Testis (tissue), 2 donors: ENCODE data around the gene KMT5C.

Experiments
- POLR2A ChIP-seq: fragments of 450-650 bp; IDR thresholded peaks from one replicate; pipeline ENCODE4 v1.6.1; 2017; ENCODE audit warnings: antibody characterized with exemption, mild to moderate bottlenecking, moderate library complexity
- TF ChIP-seq, protein P1 (sequence below), 3 experiments: fragments of 450-650 bp in 2 of 3; fragments of 200-600 bp in 1 of 3; sonication (generic) in 1 of 3; IDR thresholded peaks; one replicate each; pipeline ENCODE4 v1.5.1; 2016 to 2019; ENCODE audit warnings: antibody characterized with exemption in 3 of 3, mild to moderate bottlenecking in 2 of 3, moderate library complexity in 1 of 3

DNA sequence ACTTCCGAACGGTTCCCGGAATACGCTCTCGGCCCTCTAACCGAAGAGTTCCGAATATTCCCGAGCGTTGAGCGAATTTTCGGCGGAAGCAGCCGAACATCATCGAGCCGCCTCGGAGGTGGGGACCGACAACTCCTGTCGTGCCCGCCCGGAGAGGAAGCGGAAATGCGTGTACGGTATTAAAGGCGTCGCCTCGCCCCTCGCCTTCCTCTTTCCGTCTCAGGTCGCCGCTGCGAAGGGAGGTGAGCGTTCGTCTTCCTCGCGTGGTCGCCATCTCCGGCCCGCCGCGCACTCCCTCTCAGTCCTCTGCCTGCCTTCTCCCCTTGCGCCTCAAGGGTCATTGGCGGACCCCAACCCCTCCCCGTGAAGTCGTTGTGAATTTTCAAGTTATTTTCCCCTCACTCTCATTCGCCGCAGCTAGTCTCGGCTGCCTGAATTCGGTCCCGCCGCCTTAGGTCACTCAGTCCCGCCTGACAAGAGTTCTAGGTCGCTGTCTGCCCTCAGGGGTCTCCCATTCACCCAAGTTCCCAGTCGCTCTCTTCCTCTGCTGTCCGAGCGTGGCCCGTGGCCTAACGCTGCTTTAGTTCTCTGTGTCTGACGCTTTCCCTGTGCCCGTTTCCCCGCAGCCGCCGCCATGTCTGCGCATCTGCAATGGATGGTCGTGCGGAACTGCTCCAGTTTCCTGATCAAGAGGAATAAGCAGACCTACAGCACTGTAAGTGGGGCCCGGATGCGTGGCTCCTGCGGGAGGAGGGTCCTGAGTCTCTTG, 46.2 kb downstream of the KMT5C start, which contains the start of gene RPL28:
- TF ChIP-seq, protein P1, sequence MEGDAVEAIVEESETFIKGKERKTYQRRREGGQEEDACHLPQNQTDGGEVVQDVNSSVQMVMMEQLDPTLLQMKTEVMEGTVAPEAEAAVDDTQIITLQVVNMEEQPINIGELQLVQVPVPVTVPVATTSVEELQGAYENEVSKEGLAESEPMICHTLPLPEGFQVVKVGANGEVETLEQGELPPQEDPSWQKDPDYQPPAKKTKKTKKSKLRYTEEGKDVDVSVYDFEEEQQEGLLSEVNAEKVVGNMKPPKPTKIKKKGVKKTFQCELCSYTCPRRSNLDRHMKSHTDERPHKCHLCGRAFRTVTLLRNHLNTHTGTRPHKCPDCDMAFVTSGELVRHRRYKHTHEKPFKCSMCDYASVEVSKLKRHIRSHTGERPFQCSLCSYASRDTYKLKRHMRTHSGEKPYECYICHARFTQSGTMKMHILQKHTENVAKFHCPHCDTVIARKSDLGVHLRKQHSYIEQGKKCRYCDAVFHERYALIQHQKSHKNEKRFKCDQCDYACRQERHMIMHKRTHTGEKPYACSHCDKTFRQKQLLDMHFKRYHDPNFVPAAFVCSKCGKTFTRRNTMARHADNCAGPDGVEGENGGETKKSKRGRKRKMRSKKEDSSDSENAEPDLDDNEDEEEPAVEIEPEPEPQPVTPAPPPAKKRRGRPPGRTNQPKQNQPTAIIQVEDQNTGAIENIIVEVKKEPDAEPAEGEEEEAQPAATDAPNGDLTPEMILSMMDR (IDR thresholded peaks at IDR 0.05): no peak
- peak; percentile 89 for TF ChIP-seq POLR2A
